NB4 (cell line): ENCODE data around the gene CBX2.

ENCODE experiments used
- DNase-seq: peaks from one replicate; pipeline ENCODE4 v3.0.0; 2010; ENCODE audit warnings: low read depth
- H3K4me3 ChIP-seq: one replicate; pipeline ENCODE4 v1.5.1; 2011; ENCODE audit warnings: mild to moderate bottlenecking, low read depth, low read length, moderate library complexity
- CTCF ChIP-seq: IDR thresholded peaks from one replicate; pipeline ENCODE4 v1.5.1; 2012; ENCODE audit warnings: low read depth, low read length
- MAX ChIP-seq: IDR thresholded peaks from 2 replicates; pipeline ENCODE4 v1.6.1; 2011; ENCODE audit warnings: low read depth, low read length
- MYC ChIP-seq: IDR thresholded peaks from 2 replicates; pipeline ENCODE4 v1.6.1; 2011; ENCODE audit warnings: low read depth, low read length
- POLR2A ChIP-seq: IDR thresholded peaks from 2 replicates; pipeline ENCODE4 v1.6.1; 2011; ENCODE audit warnings: mild to moderate bottlenecking; ENCODE audit not compliant: insufficient read length; ENCODE audit errors: extremely low read depth

Gene CBX2

GRCh38 chr17:79788989-79789942 lies 11.3 kb downstream of the CBX2 start:
- no peak overlapping the region for H3K4me3 ChIP-seq
- TF ChIP-seq MYC, result no peak
- no peak for TF ChIP-seq POLR2A
- TF ChIP-seq MAX, result no peak
- no peak for TF ChIP-seq CTCF
- no peak for DNase-seq

GRCh38 chr17:79789943-79790804 lies 12.2 kb downstream of the CBX2 start:
- DNase-seq, result peak; percentile 70
- no peak overlapping the region for H3K4me3 ChIP-seq
- no peak; the same call in 1 of the 2 replicates for TF ChIP-seq MYC
- TF ChIP-seq MAX, result no peak
- no peak for TF ChIP-seq POLR2A
- peak; percentile 64 for TF ChIP-seq CTCF

DNA sequence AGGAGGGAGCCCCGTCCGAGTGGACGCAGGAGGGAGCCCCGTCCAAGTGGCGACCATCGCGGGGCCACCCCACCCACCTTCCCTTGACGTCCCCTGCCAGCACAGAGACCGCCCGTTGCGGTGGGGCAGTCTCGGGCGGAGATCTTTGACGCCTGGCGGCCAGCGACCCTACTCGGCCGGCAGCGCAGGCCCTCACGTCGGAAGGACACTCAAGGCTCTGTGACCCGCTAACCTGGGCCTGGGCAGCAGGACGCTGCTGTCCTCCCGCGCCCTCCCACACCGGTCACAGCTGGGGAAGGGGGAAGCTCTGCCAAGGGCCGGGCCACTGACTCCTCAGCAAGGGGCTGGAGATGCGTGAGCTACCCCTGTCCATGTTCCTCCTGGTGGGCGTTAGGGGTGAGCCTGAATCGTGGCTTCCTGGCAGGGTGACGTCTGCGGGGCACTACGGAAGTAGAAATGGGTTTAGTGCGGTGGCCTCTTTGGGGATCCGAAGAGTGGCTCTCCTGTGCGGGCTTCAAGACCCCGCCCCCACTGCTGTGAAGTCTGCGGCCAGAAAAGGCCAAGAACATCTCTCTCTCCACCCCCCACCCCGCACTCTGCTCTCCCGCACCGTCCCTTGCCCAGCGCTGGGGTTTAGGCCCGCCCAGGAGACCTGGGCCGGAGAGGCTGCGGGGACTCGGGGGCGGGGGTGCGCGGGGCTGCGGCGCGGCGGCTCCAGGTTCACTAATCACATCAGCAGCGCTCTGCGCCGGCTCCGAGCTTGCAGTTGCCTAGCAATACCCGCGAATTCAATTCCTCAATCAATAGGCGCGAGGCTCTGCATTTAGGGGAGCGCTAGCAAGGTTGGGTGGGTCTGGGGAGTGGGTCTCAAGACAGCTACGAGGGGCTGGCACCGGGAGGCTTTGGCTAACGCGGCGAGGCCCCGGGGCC lies 13.1 kb downstream of the CBX2 start:
- DNase-seq, result no peak
- TF ChIP-seq CTCF (no peak), MYC (no peak), POLR2A (no peak), MAX (no peak)
- H3K4me3 ChIP-seq, result no peak overlapping the region

DNA sequence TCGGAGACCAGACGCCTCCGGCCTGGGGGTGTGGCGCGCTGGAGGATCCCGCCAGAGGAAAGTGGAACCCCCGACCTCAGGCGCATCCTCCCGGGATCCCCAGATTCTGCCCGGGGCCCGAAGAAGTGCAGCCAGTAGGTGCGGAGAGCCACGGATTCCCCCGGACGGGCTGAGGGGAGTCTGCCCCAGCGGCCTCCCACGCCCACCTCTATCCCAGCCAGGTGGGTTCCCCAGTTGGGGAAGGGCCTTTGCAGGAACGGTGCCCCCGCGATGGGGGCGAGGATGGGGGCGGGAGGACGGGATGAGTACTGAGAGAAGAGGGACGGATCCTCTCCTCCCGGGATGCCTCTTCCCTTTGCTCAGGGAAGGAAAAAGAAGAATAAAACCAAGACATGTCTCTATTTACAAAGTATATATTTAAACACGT lies 13.8 kb downstream of the CBX2 start:
- H3K4me3 ChIP-seq, result no peak overlapping the region
- TF ChIP-seq POLR2A, result no peak
- TF ChIP-seq MAX, result no peak
- no peak for TF ChIP-seq CTCF
- no peak for TF ChIP-seq MYC
- no peak for DNase-seq

DNA sequence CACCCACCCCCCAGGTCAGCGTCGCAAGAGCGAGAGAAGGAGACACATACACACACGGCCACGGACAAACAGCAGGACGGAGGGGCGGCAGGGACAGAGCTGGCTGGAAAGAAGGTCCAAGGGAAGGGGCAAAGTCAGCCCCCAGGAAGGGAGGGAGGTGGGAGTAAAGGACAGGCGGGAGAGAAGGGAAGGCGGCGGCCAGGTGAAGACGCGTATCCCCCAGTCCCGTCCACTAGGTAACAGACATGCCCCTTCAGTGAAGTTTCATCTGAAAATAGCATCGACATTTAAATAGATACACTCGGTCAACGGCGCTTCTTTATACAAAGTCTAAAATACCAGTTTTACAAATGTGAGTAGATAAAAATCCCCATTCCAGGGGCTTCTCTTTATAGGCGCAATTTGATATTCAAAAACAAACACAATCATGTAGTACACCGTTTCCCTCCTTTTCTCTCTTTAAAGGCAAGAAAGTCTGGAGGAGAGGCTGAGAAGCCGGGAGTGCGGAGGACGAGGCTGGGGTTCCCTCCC lies 14.5 kb downstream of the CBX2 start:
- H3K4me3 ChIP-seq, result no peak overlapping the region

More for the DNA sequence above, 14.5 kb downstream of the CBX2 start:
- no peak for TF ChIP-seq MAX
- no peak for TF ChIP-seq CTCF
- no peak for TF ChIP-seq POLR2A
- TF ChIP-seq MYC, result no peak
- DNase-seq, result no peak
